NCI-H82 treated with DMSO at 0.1 percent for 48 hours (cell line): Measurements from ENCODE around the gene ACKR4.
"Not testable (repeated sequence)": the region's sequence is repeated elsewhere in the genome, so short reads cannot be mapped to it uniquely, and the experiment has no call there.

ENCODE experiments used
- DNase-seq: peaks from one replicate; lab custom pipeline; 2025; ENCODE audit not compliant: unreplicated experiment; lab: John Stamatoyannopoulos, UW

Gene ACKR4

DNA sequence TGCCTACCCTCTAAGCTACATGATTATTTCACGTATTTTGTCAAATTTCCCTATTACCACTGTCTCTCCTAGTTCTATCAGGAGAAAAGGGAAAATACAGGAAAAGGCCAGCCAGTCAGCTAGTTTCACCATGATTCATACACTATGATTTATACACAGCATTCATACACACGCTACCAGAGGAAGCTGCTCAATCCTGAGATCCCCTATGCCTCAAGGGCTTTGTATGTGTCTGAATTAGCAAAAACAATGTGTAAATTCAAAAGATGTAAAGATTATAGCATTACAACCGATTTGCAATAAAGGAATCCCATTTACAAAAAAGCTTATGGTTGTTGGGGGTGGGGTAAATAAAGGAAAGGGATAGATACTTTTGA is 3.1 kb upstream of the ACKR4 start:
- no peak for DNase-seq

DNA sequence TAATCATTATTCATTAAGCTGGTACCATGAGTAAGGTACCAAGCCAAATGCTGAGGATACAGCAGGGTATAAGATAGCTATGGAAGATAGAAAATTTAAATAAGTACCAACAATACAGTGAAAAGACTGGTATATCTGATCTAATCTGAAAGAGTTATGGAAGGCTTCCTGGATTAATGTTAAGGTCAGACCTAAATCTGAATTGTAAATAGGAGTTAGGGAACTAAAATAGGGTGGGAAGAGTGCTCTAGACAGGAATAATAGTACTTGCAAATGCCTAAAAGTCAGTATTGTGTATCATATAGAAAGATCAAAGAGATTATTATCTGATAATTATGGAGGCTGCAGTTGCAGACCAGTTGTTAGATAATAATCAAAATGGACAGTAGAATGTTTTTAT is 2.6 kb upstream of the ACKR4 start:
- no peak for DNase-seq

GRCh38 chr3:132595014-132595413 is 2.1 kb upstream of the ACKR4 start:
- DNase-seq, result no peak

GRCh38 chr3:132596326-132596725 is 744 bp upstream of the ACKR4 start:
- no peak for DNase-seq

DNA sequence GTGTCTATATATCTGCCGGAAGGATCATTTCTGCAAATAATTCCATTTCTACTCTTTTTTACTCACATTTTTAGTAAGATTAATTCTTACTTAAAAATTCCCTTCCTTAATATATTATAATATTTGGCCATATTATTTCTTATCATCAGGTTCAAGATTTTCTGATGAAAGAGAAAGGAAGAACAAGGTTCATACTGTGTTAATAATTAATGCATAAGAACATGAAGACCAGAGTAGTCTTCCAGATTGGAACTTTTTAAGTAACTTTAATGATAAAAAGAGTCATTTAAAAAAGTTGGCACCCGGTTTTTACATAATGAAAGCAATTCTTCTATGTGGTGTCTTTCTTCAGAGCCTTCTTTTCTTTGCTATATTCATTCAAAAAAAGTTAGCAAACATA is 590 bp downstream of the ACKR4 start:
- DNase-seq, result no peak

- no peak for DNase-seq
These were observed 1.1 kb downstream of the ACKR4 start for GRCh38 chr3:132598181-132598580.

- not testable (repeated sequence) for DNase-seq
These were observed 3.5 kb downstream of the ACKR4 start for GRCh38 chr3:132600614-132601013.

GRCh38 chr3:132605374-132605792 is 8.3 kb downstream of the ACKR4 start:
- DNase-seq, result no peak

DNA sequence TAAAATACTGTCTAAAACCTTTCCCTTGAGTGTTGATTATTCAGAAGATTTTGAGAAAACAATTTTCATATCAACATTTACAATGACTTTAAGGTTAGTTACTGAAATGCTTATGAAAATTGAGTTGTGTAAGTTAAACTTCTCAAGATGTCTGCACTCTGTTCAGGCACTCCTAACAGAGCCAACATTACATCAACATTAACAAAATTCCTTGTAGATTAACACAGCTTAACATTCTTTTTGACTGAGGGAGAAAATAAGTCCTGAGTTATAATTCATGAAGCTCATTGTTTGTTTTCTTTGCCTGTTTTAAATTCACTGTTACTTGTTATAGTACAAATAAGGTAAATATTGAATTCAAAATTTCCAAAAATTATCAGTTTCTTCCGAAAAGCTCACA is 9.0 kb downstream of the ACKR4 start:
- DNase-seq, result no peak

- not testable (repeated sequence) for DNase-seq
These were observed 9.6 kb downstream of the ACKR4 start for GRCh38 chr3:132606620-132607019.

GRCh38 chr3:132615301-132615700 is 18.2 kb downstream of the ACKR4 start:
- DNase-seq, result not testable (repeated sequence)

GRCh38 chr3:132615881-132616280 is 18.8 kb downstream of the ACKR4 start:
- no peak for DNase-seq

GRCh38 chr3:132616780-132617179 is 19.7 kb downstream of the ACKR4 start:
- no peak for DNase-seq

GRCh38 chr3:132622148-132622547 is 25.1 kb downstream of the ACKR4 start:
- DNase-seq, result no peak

DNA sequence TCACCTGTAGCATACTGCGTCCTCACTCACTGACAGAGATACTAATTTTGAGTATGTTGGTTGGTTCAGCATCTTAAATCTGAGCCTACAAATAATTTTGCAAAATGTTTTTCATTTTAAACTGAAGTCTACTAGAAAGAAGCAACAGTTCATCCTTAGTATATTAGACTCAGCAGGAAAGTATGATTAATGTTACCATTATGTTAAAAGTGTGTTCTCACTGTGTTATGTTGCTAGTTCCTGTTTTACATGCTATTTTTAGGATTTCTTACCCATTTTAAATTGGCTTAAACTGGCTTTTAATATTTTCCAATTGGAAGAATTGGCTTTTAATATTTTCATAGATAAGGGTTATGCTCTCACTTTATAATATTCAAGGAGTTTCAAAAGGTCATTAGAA is 25.7 kb downstream of the ACKR4 start:
- DNase-seq, result no peak

GRCh38 chr3:132623646-132624045 is 26.6 kb downstream of the ACKR4 start:
- DNase-seq, result no peak

DNA sequence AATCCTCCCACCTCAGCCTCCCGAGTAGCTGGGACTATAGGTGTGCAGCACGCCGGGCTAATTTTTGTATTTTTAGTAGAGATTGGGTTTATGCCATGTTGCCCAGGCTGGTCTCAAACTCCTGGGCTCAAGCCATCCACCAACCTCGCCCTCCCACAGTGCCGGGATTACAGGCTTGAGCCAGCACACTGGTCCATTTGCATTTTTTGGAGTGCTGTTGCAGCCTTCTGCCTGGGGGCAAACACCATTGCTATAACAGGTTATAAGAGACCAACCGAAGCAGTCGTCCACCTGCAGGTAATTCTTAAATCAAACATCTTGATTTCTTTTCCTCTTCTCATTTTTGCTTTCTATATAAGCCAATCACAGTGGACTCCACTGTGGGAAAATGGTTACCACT is 27.7 kb downstream of the ACKR4 start:
- DNase-seq, result no peak

DNA sequence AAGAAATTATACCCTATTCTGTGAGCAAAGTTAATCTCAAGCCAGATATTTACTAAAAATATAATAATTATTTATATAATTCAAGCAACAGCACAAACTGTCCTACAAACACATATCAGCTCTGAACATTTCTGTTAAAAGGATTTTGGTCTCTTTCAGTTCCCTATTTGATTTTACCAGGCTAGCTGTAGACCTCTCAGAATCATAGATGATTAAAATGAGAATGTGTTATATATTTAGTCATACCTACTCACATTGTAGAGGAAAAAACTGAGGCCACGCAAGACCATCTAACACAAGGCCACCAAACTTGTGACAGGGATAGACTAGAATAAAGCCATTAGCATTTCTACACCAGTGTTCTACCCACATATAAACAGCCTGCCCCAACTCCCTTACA is 28.5 kb downstream of the ACKR4 start:
- DNase-seq, result no peak

- DNase-seq, result no peak
These were observed 29.9 kb downstream of the ACKR4 start for GRCh38 chr3:132626955-132627354.

- DNase-seq, result no peak
These were observed 31.1 kb downstream of the ACKR4 start for GRCh38 chr3:132628157-132628556.

DNA sequence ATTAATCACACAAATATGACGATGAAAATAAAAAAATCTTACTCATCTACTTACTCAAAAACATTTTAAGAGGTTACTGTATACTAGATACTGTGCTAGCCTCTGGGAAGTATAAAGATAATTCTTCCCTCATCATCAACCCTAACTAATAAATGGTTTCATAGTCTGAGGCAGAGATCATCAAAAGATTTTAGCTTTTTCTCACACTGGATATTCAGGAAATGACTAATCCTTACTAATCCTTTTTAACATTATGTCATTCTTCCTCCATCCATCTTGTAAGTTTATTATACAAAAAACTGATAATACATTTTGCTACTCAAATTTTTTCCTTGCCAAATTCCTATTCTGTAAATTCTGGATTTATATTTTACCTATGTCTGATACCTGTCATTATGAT is 32.9 kb downstream of the ACKR4 start:
- no peak for DNase-seq

GRCh38 chr3:132630612-132631011 is 33.5 kb downstream of the ACKR4 start:
- no peak for DNase-seq

GRCh38 chr3:132635052-132635451 is 38.0 kb downstream of the ACKR4 start:
- no peak for DNase-seq

DNA sequence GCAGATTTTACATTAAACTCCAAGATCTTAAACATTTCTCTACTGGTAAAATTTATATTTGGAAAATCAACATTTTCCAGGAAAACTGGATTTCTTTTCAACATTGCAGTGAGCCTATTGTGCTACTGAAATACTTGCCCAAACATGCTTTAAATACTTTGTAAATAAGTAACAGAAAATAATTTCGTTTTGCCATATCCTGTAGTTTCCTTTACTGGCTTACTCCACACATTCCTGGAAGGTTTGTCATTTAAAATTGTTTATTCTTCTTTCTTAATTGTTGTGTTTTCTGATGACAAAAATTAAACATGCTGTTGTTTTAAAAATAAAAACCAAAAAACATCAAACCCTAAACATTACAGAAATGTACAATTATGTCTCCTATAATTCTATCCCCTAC is 40.5 kb downstream of the ACKR4 start:
- no peak for DNase-seq
